SU-DHL-6 (cell line): ENCODE measurements around the gene STAB1.

ENCODE experiments used
- EZH2phosphoT487 ChIP-seq: fragments of 200-600 bp; sonication (generic), shearing (Covaris generic); conservative IDR thresholded peaks from 2 replicates; pipeline ENCODE4 v1.6.1; 2018; ENCODE audit warnings: mild to moderate bottlenecking, antibody characterized with exemption, low read length, moderate library complexity, mixed read lengths
- TF ChIP-seq, protein P1 (sequence below): fragments of 200-600 bp; sonication (generic); IDR thresholded peaks from one replicate; pipeline ENCODE4 v1.5.1; 2017; ENCODE audit warnings: antibody characterized with exemption, mild to moderate bottlenecking, low read length, moderate library complexity; ENCODE audit not compliant: insufficient read depth, poor library complexity, severe bottlenecking

DNA sequence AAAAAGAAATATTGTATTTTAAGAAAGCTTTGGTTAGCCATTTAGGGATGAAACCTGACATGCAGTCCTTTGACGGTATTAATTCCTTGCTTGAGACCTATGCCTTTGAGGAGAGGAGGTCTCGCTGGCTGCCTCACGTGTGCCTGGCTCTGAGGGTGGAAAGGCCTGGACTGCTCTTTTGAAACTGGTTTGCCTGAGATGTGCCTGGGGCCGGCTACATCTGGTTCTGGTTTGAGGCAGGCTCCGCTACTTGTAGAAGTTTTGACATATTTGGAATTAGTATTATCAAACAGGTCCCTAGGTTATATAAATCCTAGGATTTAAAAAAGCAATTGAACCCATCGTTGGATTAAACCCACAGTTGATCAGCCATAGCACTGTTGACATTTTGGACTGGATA, 33.3 kb upstream of the STAB1 start:
- TF ChIP-seq, protein P1, sequence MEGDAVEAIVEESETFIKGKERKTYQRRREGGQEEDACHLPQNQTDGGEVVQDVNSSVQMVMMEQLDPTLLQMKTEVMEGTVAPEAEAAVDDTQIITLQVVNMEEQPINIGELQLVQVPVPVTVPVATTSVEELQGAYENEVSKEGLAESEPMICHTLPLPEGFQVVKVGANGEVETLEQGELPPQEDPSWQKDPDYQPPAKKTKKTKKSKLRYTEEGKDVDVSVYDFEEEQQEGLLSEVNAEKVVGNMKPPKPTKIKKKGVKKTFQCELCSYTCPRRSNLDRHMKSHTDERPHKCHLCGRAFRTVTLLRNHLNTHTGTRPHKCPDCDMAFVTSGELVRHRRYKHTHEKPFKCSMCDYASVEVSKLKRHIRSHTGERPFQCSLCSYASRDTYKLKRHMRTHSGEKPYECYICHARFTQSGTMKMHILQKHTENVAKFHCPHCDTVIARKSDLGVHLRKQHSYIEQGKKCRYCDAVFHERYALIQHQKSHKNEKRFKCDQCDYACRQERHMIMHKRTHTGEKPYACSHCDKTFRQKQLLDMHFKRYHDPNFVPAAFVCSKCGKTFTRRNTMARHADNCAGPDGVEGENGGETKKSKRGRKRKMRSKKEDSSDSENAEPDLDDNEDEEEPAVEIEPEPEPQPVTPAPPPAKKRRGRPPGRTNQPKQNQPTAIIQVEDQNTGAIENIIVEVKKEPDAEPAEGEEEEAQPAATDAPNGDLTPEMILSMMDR, result no peak
- TF ChIP-seq EZH2phosphoT487, result no peak
